GM12873 (cell line): ENCODE data around the gene ROPN1L.

Source experiments
- TF ChIP-seq, protein P1 (sequence below): IDR thresholded peaks from 2 replicates; pipeline ENCODE4 v1.5.1; 2012; ENCODE audit warnings: low read depth, mild to moderate bottlenecking, moderate library complexity, low read length, control low read depth; ENCODE audit not compliant: insufficient read depth; ENCODE audit errors: missing control alignments

The ROPN1L gene

DNA sequence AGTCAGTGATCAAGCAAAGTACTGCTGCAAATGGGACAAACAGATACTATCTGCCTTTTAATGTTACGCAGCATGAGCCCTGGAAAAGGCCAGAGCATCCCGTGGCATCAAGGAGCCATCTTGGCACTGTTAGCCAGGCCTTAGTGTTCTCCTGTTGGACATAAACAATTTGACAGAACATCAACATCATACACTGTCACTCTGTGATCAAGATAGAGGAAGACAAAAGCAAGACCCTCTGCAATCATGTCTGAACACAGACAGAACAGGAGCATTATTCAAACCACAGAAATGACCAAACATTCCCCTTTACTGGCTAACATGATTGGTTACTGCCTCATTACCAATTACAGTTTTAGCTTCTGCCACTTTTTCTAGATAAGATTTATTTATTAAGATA is 21.2 kb upstream of the ROPN1L start:
- TF ChIP-seq, protein P1, sequence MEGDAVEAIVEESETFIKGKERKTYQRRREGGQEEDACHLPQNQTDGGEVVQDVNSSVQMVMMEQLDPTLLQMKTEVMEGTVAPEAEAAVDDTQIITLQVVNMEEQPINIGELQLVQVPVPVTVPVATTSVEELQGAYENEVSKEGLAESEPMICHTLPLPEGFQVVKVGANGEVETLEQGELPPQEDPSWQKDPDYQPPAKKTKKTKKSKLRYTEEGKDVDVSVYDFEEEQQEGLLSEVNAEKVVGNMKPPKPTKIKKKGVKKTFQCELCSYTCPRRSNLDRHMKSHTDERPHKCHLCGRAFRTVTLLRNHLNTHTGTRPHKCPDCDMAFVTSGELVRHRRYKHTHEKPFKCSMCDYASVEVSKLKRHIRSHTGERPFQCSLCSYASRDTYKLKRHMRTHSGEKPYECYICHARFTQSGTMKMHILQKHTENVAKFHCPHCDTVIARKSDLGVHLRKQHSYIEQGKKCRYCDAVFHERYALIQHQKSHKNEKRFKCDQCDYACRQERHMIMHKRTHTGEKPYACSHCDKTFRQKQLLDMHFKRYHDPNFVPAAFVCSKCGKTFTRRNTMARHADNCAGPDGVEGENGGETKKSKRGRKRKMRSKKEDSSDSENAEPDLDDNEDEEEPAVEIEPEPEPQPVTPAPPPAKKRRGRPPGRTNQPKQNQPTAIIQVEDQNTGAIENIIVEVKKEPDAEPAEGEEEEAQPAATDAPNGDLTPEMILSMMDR = no peak

DNA sequence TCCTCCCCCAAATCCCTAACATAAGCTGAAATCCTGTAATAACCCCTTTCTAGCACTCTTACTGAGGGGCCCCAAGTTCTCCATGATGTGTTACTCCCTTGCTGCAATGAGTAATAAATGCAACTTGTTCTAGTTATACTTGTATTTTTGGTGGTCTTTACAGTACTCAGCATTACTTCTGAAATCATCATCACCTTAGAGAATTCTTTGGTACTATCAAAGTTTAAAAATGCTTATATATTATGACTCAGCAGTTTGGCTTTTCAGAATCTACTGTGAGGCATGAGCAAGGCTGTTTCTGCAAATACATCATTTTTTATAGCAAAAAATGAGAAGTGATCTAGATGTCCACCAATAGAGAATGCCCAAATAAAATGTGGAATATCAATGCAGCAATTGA is 20.7 kb upstream of the ROPN1L start:
- TF ChIP-seq, protein P1 = no peak

DNA sequence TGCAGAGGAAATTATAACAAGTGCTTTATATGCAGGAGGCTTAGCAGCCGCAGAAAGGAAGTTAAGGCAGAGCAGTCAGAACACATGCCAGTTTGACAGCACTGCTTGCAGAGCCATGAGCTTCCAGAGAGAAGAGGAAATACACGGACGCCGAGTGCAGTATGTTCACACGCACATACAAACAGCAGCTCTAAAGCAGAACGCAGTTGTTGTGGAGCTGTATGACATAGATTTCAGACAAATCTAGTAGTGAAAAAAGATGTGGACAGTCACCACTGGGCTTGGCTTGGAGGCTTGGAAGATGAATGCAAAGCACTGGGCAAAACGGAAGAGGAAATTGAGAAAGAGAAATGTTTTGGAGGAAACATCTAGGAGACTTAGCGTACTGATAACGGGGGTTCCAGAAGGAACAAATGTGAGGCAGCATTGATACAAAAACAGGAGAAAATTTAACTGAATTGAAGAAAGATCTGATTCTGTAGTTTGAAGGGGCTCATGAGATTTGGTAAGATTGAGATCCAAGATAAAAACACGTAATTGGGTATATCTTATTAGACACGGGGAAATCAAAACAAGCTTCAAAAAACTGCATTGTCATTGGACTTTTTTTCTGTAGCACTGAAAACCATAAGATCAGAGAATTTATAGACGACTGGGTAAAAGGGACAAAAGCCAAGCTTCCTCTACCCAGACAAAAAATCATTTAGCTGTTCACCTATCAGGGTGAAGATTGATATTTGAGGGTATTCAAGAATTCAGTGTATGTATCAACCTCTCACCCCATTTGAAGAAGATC is 19.6 kb upstream of the ROPN1L start:
- TF ChIP-seq, protein P1 = no peak

DNA sequence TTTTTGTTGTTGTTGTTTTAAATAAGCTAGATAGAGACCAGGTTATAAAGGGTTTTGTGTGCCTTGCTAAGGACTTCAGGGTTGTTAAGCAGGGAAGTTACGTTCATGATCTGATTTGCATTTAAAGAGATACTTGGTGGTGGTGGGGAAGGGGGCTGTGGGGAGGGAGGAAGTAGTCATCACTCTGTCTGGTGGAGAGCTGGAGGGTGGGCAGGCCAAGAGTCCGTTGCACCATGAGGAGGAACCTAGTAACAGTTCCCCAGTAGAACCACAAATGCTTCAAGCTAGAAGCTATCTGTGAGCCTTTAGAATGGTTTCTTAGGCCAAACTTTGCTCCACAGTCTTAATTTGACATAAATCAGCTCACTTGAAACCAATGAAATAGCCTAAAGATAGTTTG is 18.7 kb upstream of the ROPN1L start:
- TF ChIP-seq, protein P1 = no peak

DNA sequence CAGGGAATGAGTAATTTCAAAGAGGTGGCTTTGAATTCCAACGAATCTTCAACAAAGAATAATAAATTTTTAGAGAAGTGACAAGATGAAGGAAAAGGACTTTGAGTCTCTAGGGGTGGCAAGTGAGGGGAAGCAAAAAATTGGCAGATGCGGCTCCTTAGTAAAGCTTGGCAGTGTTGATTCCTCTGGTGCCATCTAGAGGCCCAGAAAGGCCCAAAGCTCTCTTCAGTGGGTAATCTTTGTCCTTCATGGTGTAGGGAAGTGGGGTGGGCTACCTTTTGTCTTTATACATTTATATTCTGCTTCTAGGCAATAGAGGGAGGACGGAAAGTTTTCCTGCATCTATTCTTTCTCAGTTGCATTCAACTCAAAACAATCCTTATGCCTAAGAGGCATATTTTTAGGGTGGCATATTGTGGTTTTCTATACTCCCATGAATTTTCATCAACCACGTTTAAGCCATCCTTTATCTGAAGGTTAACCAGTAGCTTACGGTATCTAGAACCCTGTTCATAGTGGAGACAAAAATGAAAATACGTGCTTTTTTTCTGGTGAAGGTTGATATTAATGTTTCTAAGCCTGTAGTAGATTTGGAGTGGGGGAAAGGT is 17.5 kb upstream of the ROPN1L start:
- TF ChIP-seq, protein P1 = peak; percentile 56

DNA sequence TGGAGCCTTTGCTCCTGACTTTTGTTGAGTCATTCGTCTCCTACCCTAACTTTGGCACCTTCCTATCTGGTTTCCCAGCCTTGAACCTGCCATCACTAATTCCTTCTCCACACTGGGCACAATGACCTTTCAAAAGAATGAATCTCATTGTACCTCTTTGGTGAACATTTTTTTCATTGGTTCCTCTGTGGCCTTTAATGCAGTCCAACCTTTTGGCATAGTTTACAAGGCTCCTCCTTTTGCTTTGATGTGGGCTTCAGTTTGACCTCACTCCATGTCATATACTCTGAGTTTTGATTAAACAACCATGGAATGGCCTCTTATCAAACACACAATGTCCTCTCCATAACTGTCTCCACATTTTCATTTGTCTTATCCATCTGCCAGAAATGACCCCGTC is 14.5 kb upstream of the ROPN1L start:
- TF ChIP-seq, protein P1 = no peak

DNA sequence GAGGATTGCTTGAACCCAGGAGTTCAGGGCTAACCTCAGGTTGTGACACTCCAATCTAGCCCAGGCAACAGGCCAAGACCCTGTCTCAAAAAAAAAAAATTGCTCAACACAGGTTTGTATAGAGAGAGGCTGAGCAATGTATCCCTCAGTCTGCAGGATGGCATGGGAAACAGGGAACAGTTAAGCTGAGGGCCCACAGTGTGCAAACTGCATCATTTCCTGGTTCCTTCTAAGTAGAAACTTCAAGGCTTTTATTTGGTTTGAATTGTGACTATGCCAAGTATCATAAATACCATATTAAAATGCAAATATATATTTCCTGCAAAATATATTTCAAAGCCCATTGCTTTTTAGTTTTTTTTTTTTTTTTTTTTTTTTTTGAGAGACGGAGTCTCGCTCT is 13.7 kb upstream of the ROPN1L start:
- TF ChIP-seq, protein P1 = no peak
